Peyer's patch (tissue), 4 donors: ENCODE measurements around the gene SLC4A2.

Source experiments
- POLR2A ChIP-seq, 2 donors: fragments of 450-650 bp; IDR thresholded peaks; one replicate each; pipeline ENCODE4 v1.5.1; 2017; ENCODE audit warnings: antibody characterized with exemption in 2 of 2, mild to moderate bottlenecking in 2 of 2, moderate library complexity in 2 of 2
- TF ChIP-seq, protein P1 (sequence below), 6 experiments: fragments of 450-650 bp in 4 of 6; fragments of 200-600 bp in 2 of 6; sonication (generic) in 1 of 6; IDR thresholded peaks; one replicate each; pipeline ENCODE4 v1.5.1; 2017 to 2019; ENCODE audit warnings: antibody characterized with exemption in 6 of 6, mild to moderate bottlenecking in 3 of 6, moderate library complexity in 1 of 6

- TF ChIP-seq POLR2A (IDR thresholded peaks at IDR 0.05) = no peak
- TF ChIP-seq, protein P1, sequence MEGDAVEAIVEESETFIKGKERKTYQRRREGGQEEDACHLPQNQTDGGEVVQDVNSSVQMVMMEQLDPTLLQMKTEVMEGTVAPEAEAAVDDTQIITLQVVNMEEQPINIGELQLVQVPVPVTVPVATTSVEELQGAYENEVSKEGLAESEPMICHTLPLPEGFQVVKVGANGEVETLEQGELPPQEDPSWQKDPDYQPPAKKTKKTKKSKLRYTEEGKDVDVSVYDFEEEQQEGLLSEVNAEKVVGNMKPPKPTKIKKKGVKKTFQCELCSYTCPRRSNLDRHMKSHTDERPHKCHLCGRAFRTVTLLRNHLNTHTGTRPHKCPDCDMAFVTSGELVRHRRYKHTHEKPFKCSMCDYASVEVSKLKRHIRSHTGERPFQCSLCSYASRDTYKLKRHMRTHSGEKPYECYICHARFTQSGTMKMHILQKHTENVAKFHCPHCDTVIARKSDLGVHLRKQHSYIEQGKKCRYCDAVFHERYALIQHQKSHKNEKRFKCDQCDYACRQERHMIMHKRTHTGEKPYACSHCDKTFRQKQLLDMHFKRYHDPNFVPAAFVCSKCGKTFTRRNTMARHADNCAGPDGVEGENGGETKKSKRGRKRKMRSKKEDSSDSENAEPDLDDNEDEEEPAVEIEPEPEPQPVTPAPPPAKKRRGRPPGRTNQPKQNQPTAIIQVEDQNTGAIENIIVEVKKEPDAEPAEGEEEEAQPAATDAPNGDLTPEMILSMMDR (IDR thresholded peaks at IDR 0.05) = no peak
Measured at GRCh38 chr7:151124899-151125399, 65.6 kb downstream of the SLC4A2 start.
